Keratinocyte (primary cell): ENCODE results near the gene PABPN1L. TPM values are rescaled to one million over a fixed set of nuclear protein-coding genes. Genes with fewer than 3 reads are reported as not detected.

Source experiments
- DNase-seq: peaks from one replicate; pipeline ENCODE4 v3.0.0-alpha.2; 2011; ENCODE audit warnings: low read depth, missing footprints, low spot score
- FAIRE-seq: peaks from 2 replicates; lab custom pipeline; 2011; peaks lifted over from hg19 to GRCh38; lab: Jason Lieb, UNC
- H2AFZ ChIP-seq: 2 replicates; pipeline ENCODE4 v1.6.0; 2012; ENCODE audit warnings: low read length, control low read depth, inconsistent platforms; ENCODE audit not compliant: control insufficient read depth
- H3K27ac ChIP-seq: 2 replicates; pipeline ENCODE4 v1.5.1; 2011; ENCODE audit warnings: low read length; ENCODE audit not compliant: control insufficient read depth, insufficient read depth
- H3K27me3 ChIP-seq: 3 replicates; pipeline ENCODE4 v1.6.0; 2011; ENCODE audit warnings: low read length; ENCODE audit not compliant: control insufficient read depth, insufficient read depth; ENCODE audit errors: extremely low read depth
- H3K36me3 ChIP-seq, 2 experiments: 2 replicates in 1 of 2; 3 replicates in 1 of 2; pipeline ENCODE4 v1.5.1; 2011; ENCODE audit warnings: low read length in 2 of 2, mild to moderate bottlenecking in 1 of 2; ENCODE audit not compliant: control insufficient read depth in 2 of 2, insufficient read depth in 2 of 2; ENCODE audit errors: extremely low read depth in 1 of 2
- H3K4me1 ChIP-seq: 3 replicates; pipeline ENCODE4 v1.5.1; 2011; ENCODE audit warnings: low read length; ENCODE audit not compliant: control insufficient read depth, insufficient read depth; ENCODE audit errors: extremely low read depth
- H3K4me2 ChIP-seq: 3 replicates; pipeline ENCODE4 v1.6.0; 2011; ENCODE audit warnings: low read depth, low read length; ENCODE audit not compliant: control insufficient read depth, insufficient read depth; ENCODE audit errors: extremely low read depth
- H3K4me3 ChIP-seq, 3 experiments: fragments of 200-600 bp in 1 of 3; sonication (generic) in 1 of 3; 2 replicates in 2 of 3; 3 replicates in 1 of 3; pipeline ENCODE4 v1.5.1; 2011 to 2016; ENCODE audit warnings: low read length in 3 of 3, mild to moderate bottlenecking in 3 of 3, control low read depth in 2 of 3, inconsistent platforms in 1 of 3, low read depth in 1 of 3, mixed read lengths in 1 of 3, mixed run types in 1 of 3, moderate library complexity in 1 of 3; ENCODE audit not compliant: control insufficient read depth in 2 of 3, insufficient read depth in 2 of 3; ENCODE audit errors: extremely low read depth in 1 of 3
- H3K79me2 ChIP-seq: 2 replicates; pipeline ENCODE4 v1.6.0; 2012; ENCODE audit warnings: low read length; ENCODE audit not compliant: control insufficient read depth, insufficient read depth
- H3K9ac ChIP-seq: 3 replicates; pipeline ENCODE4 v1.6.0; 2011; ENCODE audit warnings: low read length; ENCODE audit not compliant: control insufficient read depth, insufficient read depth; ENCODE audit errors: extremely low read depth
- H3K9me1 ChIP-seq: 3 replicates; pipeline ENCODE4 v1.6.0; 2011; ENCODE audit warnings: low read length; ENCODE audit not compliant: control insufficient read depth, insufficient read depth; ENCODE audit errors: extremely low read depth
- H3K9me3 ChIP-seq: 2 replicates; pipeline ENCODE4 v1.5.1; 2012; ENCODE audit warnings: low read depth, low read length; ENCODE audit not compliant: control insufficient read depth
- H4K20me1 ChIP-seq: 3 replicates; pipeline ENCODE4 v1.6.0; 2011; ENCODE audit warnings: low read length; ENCODE audit not compliant: control insufficient read depth, insufficient read depth; ENCODE audit errors: extremely low read depth
- CTCF ChIP-seq, 3 experiments: IDR thresholded peaks in 1 of 3; conservative IDR thresholded peaks in 1 of 3; optimal IDR thresholded peaks in 1 of 3; 2 replicates in 2 of 3; 3 replicates in 1 of 3; pipeline versions ENCODE3 to v1.5.1; 2011; ENCODE audit warnings: low read length in 3 of 3, mild to moderate bottlenecking in 3 of 3, moderate library complexity in 2 of 3, control low read depth in 1 of 3, inconsistent platforms in 1 of 3; ENCODE audit not compliant: insufficient read depth in 2 of 3; ENCODE audit errors: extremely low read depth in 1 of 3
- EZH2 ChIP-seq: IDR thresholded peaks from one replicate; pipeline ENCODE4 v1.6.1; 2012; ENCODE audit warnings: inconsistent platforms, mild to moderate bottlenecking, low read length, moderate library complexity
- dilution Hi-C: fragments of 300-500 bp; cut with MboI; formaldehyde crosslinking; loops from one replicate; pipeline ENCODE4 v1.7.0; 2020; ENCODE audit warnings: low sequenced_read_pairs; ENCODE audit not compliant: extremely low pct_ligation_motif_present
- polyA plus RNA-seq, 5 experiments: library from polyadenylated mRNA; depleted of rRNA in 3 of 5; stranded (reverse) in 3 of 5; stranded (forward) in 1 of 5; unstranded in 1 of 5; fragments of >200 nt; gene quantifications; 1 replicate in 1 of 5; 2 replicates in 3 of 5; 3 replicates in 1 of 5; pipeline versions ENCODE4 v1.2.1 to v1.2.3, GENCODE V29; 2011 to 2012; ENCODE audit warnings: missing spikeins in 2 of 5, low read depth in 1 of 5, low replicate concordance in 1 of 5

PABPN1L gene
- polyA plus RNA-seq, 1 donor (not counting 4 experiments of a cell fraction or from before 2014, with no cell fraction given): not detected

GRCh38 chr16:88839745-88840599, 26.5 kb downstream of the PABPN1L start:
- dilution Hi-C loops: no loop called here

GRCh38 chr16:88839026-88839529, 27.4 kb downstream of the PABPN1L start:
- Histone ChIP-seq H3K36me3 (peaks cover 0 to 21% of the 10 kb centered on the region in 2 experiments), H3K9ac (no peak overlapping the region), H3K4me2 (no peak overlapping the region), H3K9me1 (no peaks in the 10 kb centered on the region), H2AFZ (no peak overlapping the region), H3K79me2 (no peaks in the 10 kb centered on the region), H3K27ac (no peak overlapping the region), H4K20me1 (no peaks in the 10 kb centered on the region), H3K4me3 (no peak overlapping the region), H3K9me3 (no peaks in the 10 kb centered on the region), H3K27me3 (no peaks in the 10 kb centered on the region), H3K4me1 (no peaks in the 10 kb centered on the region)
- no peak for FAIRE-seq
- no peak for DNase-seq
- TF ChIP-seq EZH2 (no peak), CTCF (optimal IDR thresholded peaks at IDR 0.05 in 1 of 3, IDR thresholded peaks at IDR 0.05 in 1 of 3, conservative IDR thresholded peaks at IDR 0.05 in 1 of 3; ENCODE audit: extremely low read depth in 1 of 3, insufficient read depth in 2 of 3, low read length in 3 of 3) (no peak)
- dilution Hi-C loops: no loop called here

More at GRCh38 chr16:88839745-88840599, 26.5 kb downstream of the PABPN1L start:
- H3K79me2 ChIP-seq: no peaks in the 10 kb centered on the region
- no peak overlapping the region for H3K27ac ChIP-seq
- H3K4me1 ChIP-seq: no peaks in the 10 kb centered on the region
- no peaks in the 10 kb centered on the region for H3K9me1 ChIP-seq
- H3K27me3 ChIP-seq: no peaks in the 10 kb centered on the region
- no peak for TF ChIP-seq CTCF (optimal IDR thresholded peaks at IDR 0.05 in 1 of 3, IDR thresholded peaks at IDR 0.05 in 1 of 3, conservative IDR thresholded peaks at IDR 0.05 in 1 of 3; ENCODE audit: extremely low read depth in 1 of 3, insufficient read depth in 2 of 3, low read length in 3 of 3)
- TF ChIP-seq EZH2: no peak
- no peaks in the 10 kb centered on the region for H3K9me3 ChIP-seq
- peaks cover 0 to 18% of the 10 kb centered on the region in 2 experiments for H3K36me3 ChIP-seq
- no peak for FAIRE-seq
- no peak overlapping the region for H3K4me2 ChIP-seq
- no peak overlapping the region for H3K4me3 ChIP-seq
- H2AFZ ChIP-seq: no peak overlapping the region
- no peak overlapping the region for H3K9ac ChIP-seq
- no peaks in the 10 kb centered on the region for H4K20me1 ChIP-seq
- no peak for DNase-seq
